Stimulated activated naive CD4-positive, alpha-beta T cell (primary cell): ENCODE measurements around the gene LAMA5.

ENCODE experiments used
- DNase-seq, 6 experiments: peaks; one replicate each; lab custom pipeline; 2025; lab: John Stamatoyannopoulos, UW

The LAMA5 gene

GRCh38 chr20:62344782-62345181 lies 22.3 kb downstream of the LAMA5 start:
- no peak for DNase-seq

GRCh38 chr20:62344092-62344491 lies 23.0 kb downstream of the LAMA5 start:
- no peak for DNase-seq

GRCh38 chr20:62342910-62343309 lies 24.2 kb downstream of the LAMA5 start:
- no peak for DNase-seq

GRCh38 chr20:62339647-62340062 lies 27.5 kb downstream of the LAMA5 start:
- no peak for DNase-seq

- no peak for DNase-seq
Measured at GRCh38 chr20:62338294-62338620, 28.9 kb downstream of the LAMA5 start.

GRCh38 chr20:62337558-62338293 lies 29.4 kb downstream of the LAMA5 start:
- DNase-seq: no peak

GRCh38 chr20:62336775-62337557 lies 30.1 kb downstream of the LAMA5 start:
- DNase-seq: no peak

- DNase-seq: no peak
Measured at GRCh38 chr20:62336329-62336728, 30.8 kb downstream of the LAMA5 start.

- no peak for DNase-seq
Measured at GRCh38 chr20:62335532-62335931, 31.6 kb downstream of the LAMA5 start.

GRCh38 chr20:62334881-62335280 lies 32.2 kb downstream of the LAMA5 start:
- DNase-seq: no peak

GRCh38 chr20:62333820-62334595 lies 33.1 kb downstream of the LAMA5 start:
- DNase-seq: no peak

- DNase-seq: no peak
Measured at GRCh38 chr20:62332989-62333819, 33.9 kb downstream of the LAMA5 start.

- DNase-seq: no peak
Measured at GRCh38 chr20:62332421-62332820, 34.7 kb downstream of the LAMA5 start.

- no peak for DNase-seq
Measured at GRCh38 chr20:62331347-62331746, 35.8 kb downstream of the LAMA5 start.

GRCh38 chr20:62330576-62331317 lies 36.4 kb downstream of the LAMA5 start:
- DNase-seq: no peak

GRCh38 chr20:62329389-62330377 lies 37.4 kb downstream of the LAMA5 start:
- no peak for DNase-seq

- no peak for DNase-seq
Measured at GRCh38 chr20:62328684-62329388, 38.3 kb downstream of the LAMA5 start.

- DNase-seq: no peak
Measured at GRCh38 chr20:62327726-62328495, 39.2 kb downstream of the LAMA5 start.
